Measurements from ENCODE around the gene STK11IP.

STK11IP gene

GRCh38 chr2:219618733-219619122 lies 21.1 kb downstream of the STK11IP start:
- no peak for DNase-seq

- no peak for DNase-seq
These were observed 21.6 kb downstream of the STK11IP start for GRCh38 chr2:219619235-219619634.

GRCh38 chr2:219620546-219620945 lies 22.9 kb downstream of the STK11IP start:
- DNase-seq, result no peak

GRCh38 chr2:219621935-219622334 lies 24.3 kb downstream of the STK11IP start:
- no peak for DNase-seq

GRCh38 chr2:219622472-219622871 lies 24.8 kb downstream of the STK11IP start:
- no peak for DNase-seq

- DNase-seq, result no peak
These were observed 26.9 kb downstream of the STK11IP start for GRCh38 chr2:219624565-219624964.

GRCh38 chr2:219625179-219625578 lies 27.5 kb downstream of the STK11IP start:
- DNase-seq, result no peak

GRCh38 chr2:219626540-219626939 lies 28.9 kb downstream of the STK11IP start:
- no peak for DNase-seq

- no peak for DNase-seq
These were observed 29.7 kb downstream of the STK11IP start, which contains the start of gene SLC4A3 for GRCh38 chr2:219627103-219628100. SLC4A3 (plus strand) TSS chr2:219627630; CDS start chr2:219627993, 363 bp downstream.

- DNase-seq, result no peak
These were observed 30.8 kb downstream of the STK11IP start for GRCh38 chr2:219628235-219628985.

GRCh38 chr2:219628986-219629901 lies 31.6 kb downstream of the STK11IP start:
- DNase-seq, result no peak

GRCh38 chr2:219629976-219630695 lies 32.5 kb downstream of the STK11IP start:
- no peak for DNase-seq

GRCh38 chr2:219630770-219631405 lies 33.2 kb downstream of the STK11IP start:
- DNase-seq, result no peak

- no peak for DNase-seq
These were observed 33.8 kb downstream of the STK11IP start for GRCh38 chr2:219631406-219631891.

- DNase-seq, result no peak
These were observed 34.5 kb downstream of the STK11IP start for GRCh38 chr2:219631904-219632759.

- DNase-seq, result no peak
These were observed 35.1 kb downstream of the STK11IP start for GRCh38 chr2:219632760-219633105.

GRCh38 chr2:219633276-219634065 lies 35.8 kb downstream of the STK11IP start:
- no peak for DNase-seq

- DNase-seq, result no peak
These were observed 36.7 kb downstream of the STK11IP start for GRCh38 chr2:219634171-219634940.

Measured in GF-D8 (cell line).